ENCODE results near the gene GPR149.
"Not testable (repeated sequence)": the region's sequence is repeated elsewhere in the genome, so short reads cannot be mapped to it uniquely, and the experiment has no call there.

The GPR149 gene

GRCh38 chr3:154430014-154430413, at the start of gene GPR149:
GPR149 (minus strand) TSS chr3:154430190; CDS start chr3:154429615, 575 bp downstream.
- FAIRE-seq, result no peak

- FAIRE-seq, result no peak
These were observed 43.8 kb upstream of the GPR149 start for GRCh38 chr3:154473769-154474168.

- FAIRE-seq, result no peak
These were observed 39.6 kb upstream of the GPR149 start for GRCh38 chr3:154469585-154469984.

GRCh38 chr3:154464440-154465190, 34.6 kb upstream of the GPR149 start:
- no peak for FAIRE-seq

- no peak for FAIRE-seq
These were observed 28.6 kb upstream of the GPR149 start for GRCh38 chr3:154458560-154458959.

- not testable (repeated sequence) for FAIRE-seq
These were observed 9.1 kb upstream of the GPR149 start for GRCh38 chr3:154439081-154439480.

GRCh38 chr3:154431043-154431442, 1.1 kb upstream of the GPR149 start:
- no peak for FAIRE-seq

GRCh38 chr3:154428286-154429206, 1.4 kb downstream of the GPR149 start:
- no peak for FAIRE-seq

- no peak for FAIRE-seq
These were observed 2.2 kb downstream of the GPR149 start for GRCh38 chr3:154427685-154428285.

GRCh38 chr3:154422694-154423093, 7.3 kb downstream of the GPR149 start:
- no peak for FAIRE-seq

- FAIRE-seq, result no peak
These were observed 8.9 kb downstream of the GPR149 start for GRCh38 chr3:154421083-154421482.

- no peak for FAIRE-seq
These were observed 31.7 kb downstream of the GPR149 start for GRCh38 chr3:154398084-154398967.

GRCh38 chr3:154389861-154390260, 40.1 kb downstream of the GPR149 start:
- FAIRE-seq, result no peak

- FAIRE-seq, result no peak
These were observed 45.5 kb downstream of the GPR149 start for GRCh38 chr3:154384479-154384878.

GRCh38 chr3:154378311-154378710, 51.7 kb downstream of the GPR149 start:
- FAIRE-seq, result no peak

GRCh38 chr3:154367221-154367620, 62.8 kb downstream of the GPR149 start:
- FAIRE-seq, result no peak

- no peak for FAIRE-seq
These were observed 65.1 kb downstream of the GPR149 start for GRCh38 chr3:154364849-154365248.

- no peak for FAIRE-seq
These were observed 68.9 kb downstream of the GPR149 start for GRCh38 chr3:154361099-154361498.

- no peak for FAIRE-seq
These were observed 74.0 kb downstream of the GPR149 start for GRCh38 chr3:154356009-154356408.

GRCh38 chr3:154349223-154349622, 80.8 kb downstream of the GPR149 start:
- FAIRE-seq, result no peak

- no peak for FAIRE-seq
These were observed 84.4 kb downstream of the GPR149 start for GRCh38 chr3:154345422-154346122.

- FAIRE-seq, result no peak
These were observed 91.4 kb downstream of the GPR149 start for GRCh38 chr3:154338570-154338969.

Data from TTC549 (cell line).